ENCODE measurements around the gene SLC6A11. TPM values are rescaled to one million over a fixed set of nuclear protein-coding genes. Genes with fewer than 3 reads are reported as not detected.

SLC6A11 gene
- total and polyA plus RNA-seq, 2 of the 8 experiments (the other 6 are each of a cell fraction or from before 2014, with no cell fraction given): 0.78 to 1.5 TPM

DNA sequence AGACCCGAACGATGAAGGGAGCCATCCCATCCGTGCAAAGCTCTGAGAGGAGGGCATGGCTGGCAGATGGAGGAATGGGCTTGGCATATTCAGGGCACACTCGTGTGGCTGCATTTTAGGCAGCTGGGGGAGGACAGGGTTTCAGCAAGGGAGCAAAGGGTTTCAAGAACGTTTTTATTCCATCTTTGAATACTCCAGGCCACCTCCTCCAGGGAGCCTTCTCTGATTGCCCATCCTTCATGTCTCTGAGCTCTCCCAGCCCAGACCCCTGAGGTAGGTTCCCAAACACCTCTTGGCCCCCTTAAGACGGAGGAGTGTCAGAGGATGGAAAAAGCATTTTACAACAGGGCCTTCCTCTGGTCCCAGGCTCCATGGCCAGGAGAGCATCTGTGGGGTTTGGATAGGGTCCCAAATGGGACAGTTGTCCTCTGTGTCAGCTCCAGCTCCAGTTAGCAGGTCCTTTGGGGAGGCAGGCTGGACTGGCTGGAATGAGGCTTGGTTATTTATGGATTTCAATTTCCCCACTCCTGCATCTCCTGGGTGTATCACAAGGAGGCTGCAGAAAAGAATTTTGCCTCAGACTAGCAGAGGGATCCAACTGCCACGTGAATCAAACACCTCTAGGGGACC is 158.8 kb downstream of the SLC6A11 start:
- Histone ChIP-seq H2BK5ac (ENCODE audit: low read depth, low read length) (no peak overlapping the region), H3K4ac (replicated peaks; ENCODE audit: insufficient read length, low read depth, low read length) (no peak overlapping the region), H2AK5ac (ENCODE audit: low read depth, low read length) (no peak overlapping the region), H3K27me3 (replicated peaks in 1 of 4; ENCODE audit: control insufficient read depth in 3 of 4, extremely low read depth in 1 of 4, insufficient read depth in 3 of 4, low read length in 3 of 4) (no peaks in the 10 kb centered on the region; a peak in 4 of 7 replicates), H2AFZ (ENCODE audit: low read length) (no peak overlapping the region), H3K79me2 (ENCODE audit: control insufficient read depth in 1 of 2, insufficient read depth in 2 of 2, low read length in 2 of 2) (no peaks in the 10 kb centered on the region), H3K9me3 (ENCODE audit: insufficient read depth in 2 of 2, low read depth in 1 of 2, low read length in 1 of 2) (no peaks in the 10 kb centered on the region), H4K91ac (replicated peaks; ENCODE audit: insufficient read length, low read length) (no peak overlapping the region), H2BK12ac (ENCODE audit: low read depth, low read length) (no peak overlapping the region), H3K14ac (ENCODE audit: insufficient read length) (no peak overlapping the region), H3K4me1 (replicated peaks in 1 of 4; ENCODE audit: control insufficient read depth in 3 of 4, insufficient read depth in 4 of 4, low read length in 3 of 4) (peaks cover 11 to 23% (median 12%) of the 10 kb centered on the region in 4 experiments), H4K8ac (ENCODE audit: extremely low read depth, insufficient read depth, low read length) (no peak overlapping the region), H3K36me3 (ENCODE audit: control insufficient read depth in 2 of 4, insufficient read depth in 4 of 4, low read length in 3 of 4) (no peaks in the 10 kb centered on the region; a peak in 1 of 8 replicates), H3K18ac (ENCODE audit: extremely low read depth, low read length) (no peak overlapping the region), H3K4me2 (ENCODE audit: insufficient read depth in 1 of 2, low read depth in 2 of 2, low read length in 2 of 2) (no peak overlapping the region), H3K23me2 (ENCODE audit: low read depth, low read length) (no peaks in the 10 kb centered on the region), H2BK120ac (replicated peaks; ENCODE audit: low read depth, low read length) (no peak overlapping the region), H3K27ac (ENCODE audit: low read depth, low read length) (no peak overlapping the region), H2BK15ac (ENCODE audit: low read length) (no peak overlapping the region), H3K79me1 (ENCODE audit: low read depth, low read length) (no peaks in the 10 kb centered on the region), H3K23ac (ENCODE audit: insufficient read length) (no peak overlapping the region), H3K9ac (replicated peaks in 1 of 4; ENCODE audit: extremely low read depth in 1 of 4, low read depth in 3 of 4, low read length in 3 of 4) (no peak overlapping the region), H4K5ac (ENCODE audit: insufficient read length, low read depth, low read length) (no peak overlapping the region), H4K20me1 (replicated peaks in 1 of 2; ENCODE audit: control insufficient read depth in 1 of 2, insufficient read depth in 2 of 2, low read length in 2 of 2) (no peaks in the 10 kb centered on the region), H2BK20ac (ENCODE audit: low read length) (no peak overlapping the region), H3K4me3 (ENCODE audit: extremely low read depth in 1 of 4, insufficient read depth in 2 of 4, low read depth in 3 of 4, low read length in 4 of 4) (no peak overlapping the region), H3K56ac (replicated peaks; ENCODE audit: insufficient read length, low read depth, low read length) (no peak overlapping the region)
- FAIRE-seq (no peak), DNase-seq (ENCODE audit: low read depth in 1 of 2, low spot score in 2 of 2) (no peak)
- ChIA-PET CTCF (ENCODE audit: partially characterized antibody) (interaction anchor here (0.9 to 1.6 kb wide), 6 partner anchors 8 to 99 kb away, joined by 3 to 8 read pairs (median 4); no protein-coding TSS in a partner anchor), POLR2A (ENCODE audit: partially characterized antibody) (no interaction called here)
- 83% methylated on average over 7 of the region's 7 CpGs; no CpG with 5 or more reads in 1 of the 2 experiments for WGBS, 2 experiments (ENCODE audit: extremely low coverage in 1 of 2, insufficient coverage in 1 of 2, insufficient read length in 1 of 2, insufficient replicate concordance in 2 of 2, low coverage in 1 of 2, low lambda C conversion rate in 2 of 2, missing lambda C conversion rate in 1 of 2)
- TF ChIP-seq, protein P1, sequence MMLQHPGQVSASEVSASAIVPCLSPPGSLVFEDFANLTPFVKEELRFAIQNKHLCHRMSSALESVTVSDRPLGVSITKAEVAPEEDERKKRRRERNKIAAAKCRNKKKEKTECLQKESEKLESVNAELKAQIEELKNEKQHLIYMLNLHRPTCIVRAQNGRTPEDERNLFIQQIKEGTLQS (IDR thresholded peaks at IDR 0.05; ENCODE audit: insufficient read depth, low read depth, low read length): no peak
- TF ChIP-seq KDM1A (IDR thresholded peaks at IDR 0.05; ENCODE audit: borderline replicate concordance, low read length): no peak
- TF ChIP-seq TBP (IDR thresholded peaks at IDR 0.05; ENCODE audit: low read depth, low read length): no peak
- no peak for TF ChIP-seq BCL11A (IDR thresholded peaks at IDR 0.05; ENCODE audit: low read depth in 2 of 2, low read length in 2 of 2)
- no peak for TF ChIP-seq NRF1 (IDR thresholded peaks at IDR 0.05; ENCODE audit: low read depth, low read length)
- TF ChIP-seq SIN3A (conservative IDR thresholded peaks at IDR 0.05 in 1 of 2, IDR thresholded peaks at IDR 0.05 in 1 of 2; ENCODE audit: low read depth in 1 of 2, low read length in 2 of 2): no peak
- no peak for TF ChIP-seq HDAC6 (IDR thresholded peaks at IDR 0.05; ENCODE audit: low read depth, low read length)
- no peak for TF ChIP-seq SIRT6 (IDR thresholded peaks at IDR 0.05; ENCODE audit: low read length)
- no peak for TF ChIP-seq POU5F1 (IDR thresholded peaks at IDR 0.05; ENCODE audit: low read depth, low read length)
- no peak for TF ChIP-seq CTBP2 (IDR thresholded peaks at IDR 0.05; ENCODE audit: borderline replicate concordance, insufficient read depth, insufficient read length, low read length)
- no peak for TF ChIP-seq KDM4A (IDR thresholded peaks at IDR 0.05; ENCODE audit: low read depth, low read length, severe bottlenecking)
- no peak for TF ChIP-seq EGR1 (IDR thresholded peaks at IDR 0.05; ENCODE audit: borderline replicate concordance, low read depth, low read length)

Data from H1 (cell line).